PC-3 (cell line): Measurements from ENCODE around the gene CSRP1. TPM values are rescaled to one million over a fixed set of nuclear protein-coding genes. Genes with fewer than 3 reads are reported as not detected.

Source experiments
- ATAC-seq: fragments of 200-7000 bp; cut with Tn5 transposase; 2 replicates; pipeline ENCODE4 v1.9.1; 2020; ENCODE audit warnings: mild to moderate bottlenecking, moderate library complexity
- BruUV-seq: library from RNA; stranded (reverse); fragments of 400-500 nt; replicated peaks from 2 replicates; lab custom pipeline; 2021; lab: Mats Ljungman, UMichigan
- CTCF ChIA-PET: fragments of 300-600 bp; sonication (Branson Sonifier 250); formaldehyde crosslinking; loops from one replicate; lab custom pipeline; 2022; ENCODE audit warnings: antibody characterized with exemption; lab: Charles Lee
- POLR2A ChIA-PET: fragments of 300-600 bp; sonication (Branson Sonifier 250); formaldehyde crosslinking; loops from one replicate; lab custom pipeline; 2022; ENCODE audit warnings: antibody characterized with exemption; ENCODE audit not compliant: unreplicated experiment; lab: Charles Lee
- DNase-seq: peaks from one replicate; pipeline ENCODE4 v3.0.0-alpha.2; 2015
- H2AFZ ChIP-seq: fragments of 300-600 bp; sonication (generic); 2 replicates; pipeline ENCODE4 v1.6.0; 2016; ENCODE audit warnings: antibody characterized with exemption, low read length
- H3F3A ChIP-seq: fragments of 300-600 bp; sonication (generic); one replicate; pipeline ENCODE4 v1.6.0; 2017; ENCODE audit warnings: antibody characterized with exemption, low read length, control low read depth, mild to moderate bottlenecking; ENCODE audit not compliant: unreplicated experiment
- H3K27ac ChIP-seq: fragments of 300-600 bp; sonication (generic); 2 replicates; pipeline ENCODE4 v1.5.1; 2016; ENCODE audit warnings: mild to moderate bottlenecking, low read length
- H3K27me3 ChIP-seq: fragments of 300-600 bp; sonication (generic); 2 replicates; pipeline ENCODE4 v1.6.1; 2016; ENCODE audit warnings: low read length, mixed read lengths
- H3K36me3 ChIP-seq: fragments of 300-600 bp; sonication (generic); 2 replicates; pipeline ENCODE4 v1.6.1; 2016; ENCODE audit warnings: low read depth, mixed run types, low read length, mixed read lengths
- H3K4me1 ChIP-seq: fragments of 300-600 bp; sonication (generic); 2 replicates; pipeline ENCODE4 v1.5.1; 2016; ENCODE audit warnings: low read length; ENCODE audit not compliant: insufficient read depth
- H3K4me2 ChIP-seq: fragments of 300-600 bp; sonication (generic); 2 replicates; pipeline ENCODE4 v1.6.0; 2016; ENCODE audit warnings: low read length
- H3K4me3 ChIP-seq: fragments of 300-600 bp; sonication (generic); 2 replicates; pipeline ENCODE4 v1.5.1; 2016; ENCODE audit warnings: mild to moderate bottlenecking, low read length, mixed read lengths
- H3K79me2 ChIP-seq: fragments of 300-600 bp; sonication (generic); 2 replicates; pipeline ENCODE4 v1.6.1; 2017; ENCODE audit warnings: low read length, mixed read lengths
- H3K9ac ChIP-seq: fragments of 300-600 bp; sonication (generic); 2 replicates; pipeline ENCODE4 v1.6.0; 2016; ENCODE audit warnings: mild to moderate bottlenecking, low read length
- H3K9me2 ChIP-seq: fragments of 300-600 bp; sonication (generic); replicated peaks from 2 replicates; pipeline ENCODE4 v1.6.1; 2016; ENCODE audit warnings: mixed run types, low read length, mixed read lengths
- H3K9me3 ChIP-seq: fragments of 300-600 bp; sonication (generic); 2 replicates; pipeline ENCODE4 v1.6.1; 2016; ENCODE audit warnings: low read length, mixed read lengths
- H4K20me1 ChIP-seq: fragments of 300-600 bp; sonication (generic); 2 replicates; pipeline ENCODE4 v1.6.1; 2016; ENCODE audit warnings: low read length, mixed read lengths
- EZH2 ChIP-seq: fragments of 300-600 bp; sonication (generic); IDR thresholded peaks from one replicate; pipeline ENCODE4 v1.6.1; 2017; ENCODE audit warnings: antibody characterized with exemption, mild to moderate bottlenecking, low read length; ENCODE audit not compliant: unreplicated experiment
- EZH2phosphoT487 ChIP-seq: fragments of 300-600 bp; sonication (generic); IDR thresholded peaks from 2 replicates; pipeline ENCODE4 v1.6.1; 2018; ENCODE audit warnings: mild to moderate bottlenecking, antibody characterized with exemption, low read length, borderline replicate concordance
- intact Hi-C: fragments of 100-400 bp; cut with micrococcal nuclease; formaldehyde crosslinking; loops from 2 replicates; pipeline ENCODE4 v1.9.0; 2023
- total RNA-seq: library from RNA; depleted of rRNA; stranded (reverse); fragments of >200 nt; gene quantifications from 2 replicates; pipeline ENCODE4 v1.2.3, GENCODE V29; 2014
- TF ChIP-seq, protein P1 (sequence below): fragments of 300-600 bp; sonication (generic); conservative IDR thresholded peaks from 2 replicates; pipeline ENCODE4 v1.5.1; 2017; ENCODE audit warnings: antibody characterized with exemption, low read depth, mild to moderate bottlenecking, low read length

Gene CSRP1
- total RNA-seq, 1 experiment from 2014 or later: 147 TPM

DNA sequence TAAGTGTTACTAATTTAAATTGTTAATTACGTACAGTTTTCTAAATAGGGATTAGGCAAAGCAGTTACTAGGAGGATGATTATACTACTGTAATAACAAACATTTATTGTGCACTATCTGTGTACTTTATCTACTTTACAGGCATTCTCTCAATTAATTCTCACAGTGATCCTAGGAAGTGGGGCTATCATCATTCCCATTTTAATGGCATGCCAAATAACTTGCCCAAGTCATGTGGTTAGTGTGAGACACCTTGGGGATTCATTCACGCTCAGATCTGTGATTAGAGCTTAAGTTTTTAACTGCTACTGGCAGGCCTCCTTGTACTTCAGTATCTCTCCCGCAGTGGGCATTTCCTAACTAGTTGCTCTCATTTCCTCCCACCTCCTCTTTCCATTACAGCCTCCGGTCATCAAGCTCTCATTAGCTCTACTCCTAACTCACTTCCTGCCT is 49.4 kb downstream of the CSRP1 start:
- peaks cover 13% of the 10 kb centered on the region for H3F3A ChIP-seq
- H3K79me2 ChIP-seq: no peaks in the 10 kb centered on the region
- H3K4me3 ChIP-seq: no peak overlapping the region
- H3K4me2 ChIP-seq: peak overlapping the region; percentile 43
- POLR2A ChIA-PET: no interaction called here
- no peak for TF ChIP-seq EZH2
- TF ChIP-seq, protein P1, sequence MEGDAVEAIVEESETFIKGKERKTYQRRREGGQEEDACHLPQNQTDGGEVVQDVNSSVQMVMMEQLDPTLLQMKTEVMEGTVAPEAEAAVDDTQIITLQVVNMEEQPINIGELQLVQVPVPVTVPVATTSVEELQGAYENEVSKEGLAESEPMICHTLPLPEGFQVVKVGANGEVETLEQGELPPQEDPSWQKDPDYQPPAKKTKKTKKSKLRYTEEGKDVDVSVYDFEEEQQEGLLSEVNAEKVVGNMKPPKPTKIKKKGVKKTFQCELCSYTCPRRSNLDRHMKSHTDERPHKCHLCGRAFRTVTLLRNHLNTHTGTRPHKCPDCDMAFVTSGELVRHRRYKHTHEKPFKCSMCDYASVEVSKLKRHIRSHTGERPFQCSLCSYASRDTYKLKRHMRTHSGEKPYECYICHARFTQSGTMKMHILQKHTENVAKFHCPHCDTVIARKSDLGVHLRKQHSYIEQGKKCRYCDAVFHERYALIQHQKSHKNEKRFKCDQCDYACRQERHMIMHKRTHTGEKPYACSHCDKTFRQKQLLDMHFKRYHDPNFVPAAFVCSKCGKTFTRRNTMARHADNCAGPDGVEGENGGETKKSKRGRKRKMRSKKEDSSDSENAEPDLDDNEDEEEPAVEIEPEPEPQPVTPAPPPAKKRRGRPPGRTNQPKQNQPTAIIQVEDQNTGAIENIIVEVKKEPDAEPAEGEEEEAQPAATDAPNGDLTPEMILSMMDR: no peak
- TF ChIP-seq EZH2phosphoT487: no peak
- intact Hi-C loops: no loop called here
- peaks cover 62% of the 10 kb centered on the region for H3K4me1 ChIP-seq
- ATAC-seq: no peak
- H2AFZ ChIP-seq: no peak overlapping the region
- H3K9ac ChIP-seq: peak overlapping the region; percentile 5
- no peaks in the 10 kb centered on the region for H3K9me3 ChIP-seq
- no peak for DNase-seq
- no TSS peak for BruUV-seq
- no peaks in the 10 kb centered on the region for H3K27me3 ChIP-seq
- CTCF ChIA-PET: interaction anchor here (0.7 kb wide), 1 partner anchor 9 kb away, joined by 3 read pairs; no protein-coding TSS in a partner anchor
- H3K27ac ChIP-seq: peak overlapping the region; percentile 81
- H4K20me1 ChIP-seq: no peaks in the 10 kb centered on the region
- H3K36me3 ChIP-seq: no peaks in the 10 kb centered on the region
- no peaks in the 10 kb centered on the region for H3K9me2 ChIP-seq

DNA sequence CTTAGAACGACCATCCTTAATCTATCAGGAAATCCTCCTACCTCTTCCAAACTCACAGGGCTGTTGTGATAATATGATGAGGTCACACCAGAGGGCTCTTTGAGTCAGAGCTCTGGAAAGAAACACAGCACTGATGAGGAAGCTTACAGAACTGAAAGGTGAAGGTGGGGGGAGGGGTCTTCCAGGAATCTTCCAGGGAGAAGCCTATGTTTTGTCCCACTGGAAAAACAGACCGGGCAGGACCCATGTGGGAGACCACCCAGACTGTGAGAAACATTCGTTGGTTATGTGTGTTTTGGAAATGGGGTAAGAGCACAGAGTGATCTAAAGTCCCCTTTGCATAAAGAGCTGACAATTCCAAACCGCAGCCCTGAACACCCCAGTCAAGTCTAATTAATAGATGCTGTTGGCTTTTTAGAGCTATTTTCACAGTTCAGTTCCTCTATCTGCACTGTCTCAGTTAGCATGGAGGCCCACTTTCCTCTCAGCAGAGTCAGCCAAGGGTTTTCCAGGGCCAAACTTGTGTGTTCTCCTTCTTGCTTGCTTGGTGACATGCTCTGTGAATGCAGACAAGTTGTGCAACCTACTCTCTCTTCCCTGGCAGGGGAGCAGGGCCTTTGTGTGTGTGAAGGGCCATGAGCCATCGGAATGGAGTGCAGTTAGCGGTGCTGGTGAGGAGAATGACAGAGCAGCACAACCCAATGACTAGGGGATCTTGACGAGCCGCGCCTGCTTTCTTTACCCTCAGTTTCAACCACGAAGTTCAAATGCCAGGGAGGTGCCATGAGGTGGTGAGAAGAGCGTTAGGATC is 50.2 kb downstream of the CSRP1 start:
- Histone ChIP-seq H2AFZ (peak overlapping the region; percentile 7), H3K27me3 (no peaks in the 10 kb centered on the region), H3K36me3 (no peaks in the 10 kb centered on the region), H3K4me3 (no peak overlapping the region), H3F3A (peaks cover 13% of the 10 kb centered on the region), H3K9me3 (no peaks in the 10 kb centered on the region), H3K4me1 (peaks cover 53% of the 10 kb centered on the region), H3K27ac (peak overlapping the region; percentile 81), H3K9me2 (no peaks in the 10 kb centered on the region), H3K79me2 (no peaks in the 10 kb centered on the region), H3K4me2 (peak overlapping the region; percentile 43), H3K9ac (peak overlapping the region; percentile 50), H4K20me1 (no peaks in the 10 kb centered on the region)
- DNase-seq (peak; percentile 97), ATAC-seq (no peak)
- TF ChIP-seq EZH2 (no peak), EZH2phosphoT487 (no peak)
- TF ChIP-seq, protein P1: no peak
- no TSS peak for BruUV-seq
- POLR2A ChIA-PET: no interaction called here
- intact Hi-C loops: no loop called here
- CTCF ChIA-PET: interaction anchor here (0.5 to 1.2 kb wide), 3 partner anchors 9 to 21 kb away, joined by 3 to 5 read pairs (median 4); no protein-coding TSS in a partner anchor

DNA sequence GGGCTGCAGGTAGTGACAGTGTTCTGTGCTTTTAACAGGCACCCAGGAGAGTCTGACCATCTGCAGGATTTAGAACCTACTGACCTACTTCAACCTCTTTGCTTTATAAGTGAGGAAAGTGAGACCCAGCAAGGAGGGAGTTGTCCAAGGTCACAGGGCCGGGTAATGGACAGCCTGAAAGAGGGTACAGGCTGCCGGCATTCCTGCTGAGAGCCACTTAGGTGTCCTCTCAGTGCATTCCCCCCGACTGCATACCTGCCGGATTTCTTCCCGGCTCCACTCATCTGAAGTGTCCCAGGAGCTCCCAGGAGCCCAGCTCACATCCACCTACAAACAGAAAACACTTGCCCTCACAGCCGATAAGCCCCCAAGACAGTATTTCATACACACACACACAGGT is 51.8 kb downstream of the CSRP1 start:
- Histone ChIP-seq H3K9me3 (no peaks in the 10 kb centered on the region), H3K4me3 (no peak overlapping the region), H3K27me3 (no peaks in the 10 kb centered on the region), H4K20me1 (no peaks in the 10 kb centered on the region), H3K27ac (no peak overlapping the region), H3F3A (no peaks in the 10 kb centered on the region), H3K4me2 (no peak overlapping the region), H2AFZ (no peak overlapping the region), H3K4me1 (peaks cover 48% of the 10 kb centered on the region), H3K79me2 (no peaks in the 10 kb centered on the region), H3K9ac (no peak overlapping the region), H3K9me2 (no peaks in the 10 kb centered on the region), H3K36me3 (no peaks in the 10 kb centered on the region)
- TF ChIP-seq EZH2 (no peak), EZH2phosphoT487 (no peak)
- TF ChIP-seq, protein P1: no peak
- intact Hi-C loops: no loop called here
- DNase-seq (no peak), ATAC-seq (no peak)
- ChIA-PET POLR2A (no interaction called here), CTCF (interaction anchor here (0.9 kb wide), 1 partner anchor 20 kb away, joined by 3 read pairs; no protein-coding TSS in a partner anchor)
- no TSS peak for BruUV-seq
